DMS 273 (cell line): ENCODE measurements around the gene NCAM1.
"Not testable (repeated sequence)": the region's sequence is repeated elsewhere in the genome, so short reads cannot be mapped to it uniquely, and the experiment has no call there.

ENCODE experiments used
- DNase-seq: peaks from one replicate; lab custom pipeline; 2025; ENCODE audit not compliant: unreplicated experiment; lab: John Stamatoyannopoulos, UW

NCAM1 gene

GRCh38 chr11:113019711-113020110 is 58.5 kb downstream of the NCAM1 start:
- DNase-seq: no peak

- DNase-seq: no peak
These were observed 59.9 kb downstream of the NCAM1 start for GRCh38 chr11:113021111-113021510.

GRCh38 chr11:113022262-113022661 is 61.0 kb downstream of the NCAM1 start:
- DNase-seq: no peak

- DNase-seq: no peak
These were observed 62.0 kb downstream of the NCAM1 start for GRCh38 chr11:113023228-113023627.

GRCh38 chr11:113023986-113024385 is 62.8 kb downstream of the NCAM1 start:
- DNase-seq: no peak

GRCh38 chr11:113026778-113027177 is 65.6 kb downstream of the NCAM1 start:
- no peak for DNase-seq

GRCh38 chr11:113034576-113034975 is 73.4 kb downstream of the NCAM1 start:
- DNase-seq: no peak

GRCh38 chr11:113035708-113036107 is 74.5 kb downstream of the NCAM1 start:
- DNase-seq: no peak

- DNase-seq: no peak
These were observed 82.5 kb downstream of the NCAM1 start for GRCh38 chr11:113043698-113044097.

GRCh38 chr11:113045146-113045545 is 83.9 kb downstream of the NCAM1 start:
- DNase-seq: no peak

GRCh38 chr11:113046866-113047265 is 85.6 kb downstream of the NCAM1 start:
- DNase-seq: no peak

- no peak for DNase-seq
These were observed 87.9 kb downstream of the NCAM1 start for GRCh38 chr11:113048820-113049768.

GRCh38 chr11:113053042-113053441 is 91.8 kb downstream of the NCAM1 start:
- not testable (repeated sequence) for DNase-seq

- no peak for DNase-seq
These were observed 95.8 kb downstream of the NCAM1 start for GRCh38 chr11:113057038-113057437.

- no peak for DNase-seq
These were observed 98.3 kb downstream of the NCAM1 start for GRCh38 chr11:113059548-113059947.

GRCh38 chr11:113065330-113065729 is 104.1 kb downstream of the NCAM1 start:
- no peak for DNase-seq

- no peak for DNase-seq
These were observed 111.1 kb downstream of the NCAM1 start for GRCh38 chr11:113072237-113072858.

GRCh38 chr11:113073290-113073953 is 112.2 kb downstream of the NCAM1 start:
- DNase-seq: no peak

- no peak for DNase-seq
These were observed 114.4 kb downstream of the NCAM1 start for GRCh38 chr11:113075586-113076095.

- DNase-seq: no peak
These were observed 116.2 kb downstream of the NCAM1 start for GRCh38 chr11:113077379-113077778.

GRCh38 chr11:113082341-113082955 is 121.2 kb downstream of the NCAM1 start:
- DNase-seq: no peak
